ENCODE data around the gene BRD4. TPM values are rescaled to one million over a fixed set of nuclear protein-coding genes. Genes with fewer than 3 reads are reported as not detected.

The BRD4 gene
- total RNA-seq, 4 donors from 2014 or later, result 27.6 to 46.5 (median 35.3) TPM

DNA sequence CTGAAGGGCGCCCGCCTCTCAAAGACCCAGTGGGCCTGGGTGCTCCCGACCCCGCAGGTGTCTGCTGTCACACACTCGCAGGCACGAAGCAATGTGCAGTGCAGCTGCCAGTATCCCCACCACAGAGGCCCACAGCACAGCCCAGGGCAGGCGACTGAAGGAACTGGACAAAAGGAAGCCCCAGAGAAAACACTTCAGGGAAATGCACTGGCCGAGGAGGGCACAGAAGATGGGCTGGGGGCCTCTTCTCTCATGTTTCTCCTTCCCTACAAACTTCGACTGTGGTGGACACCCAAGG lies 37.2 kb upstream of the BRD4 start:
- TF ChIP-seq, protein P1, sequence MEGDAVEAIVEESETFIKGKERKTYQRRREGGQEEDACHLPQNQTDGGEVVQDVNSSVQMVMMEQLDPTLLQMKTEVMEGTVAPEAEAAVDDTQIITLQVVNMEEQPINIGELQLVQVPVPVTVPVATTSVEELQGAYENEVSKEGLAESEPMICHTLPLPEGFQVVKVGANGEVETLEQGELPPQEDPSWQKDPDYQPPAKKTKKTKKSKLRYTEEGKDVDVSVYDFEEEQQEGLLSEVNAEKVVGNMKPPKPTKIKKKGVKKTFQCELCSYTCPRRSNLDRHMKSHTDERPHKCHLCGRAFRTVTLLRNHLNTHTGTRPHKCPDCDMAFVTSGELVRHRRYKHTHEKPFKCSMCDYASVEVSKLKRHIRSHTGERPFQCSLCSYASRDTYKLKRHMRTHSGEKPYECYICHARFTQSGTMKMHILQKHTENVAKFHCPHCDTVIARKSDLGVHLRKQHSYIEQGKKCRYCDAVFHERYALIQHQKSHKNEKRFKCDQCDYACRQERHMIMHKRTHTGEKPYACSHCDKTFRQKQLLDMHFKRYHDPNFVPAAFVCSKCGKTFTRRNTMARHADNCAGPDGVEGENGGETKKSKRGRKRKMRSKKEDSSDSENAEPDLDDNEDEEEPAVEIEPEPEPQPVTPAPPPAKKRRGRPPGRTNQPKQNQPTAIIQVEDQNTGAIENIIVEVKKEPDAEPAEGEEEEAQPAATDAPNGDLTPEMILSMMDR (IDR thresholded peaks at IDR 0.05; ENCODE audit: low read depth), result no peak

DNA sequence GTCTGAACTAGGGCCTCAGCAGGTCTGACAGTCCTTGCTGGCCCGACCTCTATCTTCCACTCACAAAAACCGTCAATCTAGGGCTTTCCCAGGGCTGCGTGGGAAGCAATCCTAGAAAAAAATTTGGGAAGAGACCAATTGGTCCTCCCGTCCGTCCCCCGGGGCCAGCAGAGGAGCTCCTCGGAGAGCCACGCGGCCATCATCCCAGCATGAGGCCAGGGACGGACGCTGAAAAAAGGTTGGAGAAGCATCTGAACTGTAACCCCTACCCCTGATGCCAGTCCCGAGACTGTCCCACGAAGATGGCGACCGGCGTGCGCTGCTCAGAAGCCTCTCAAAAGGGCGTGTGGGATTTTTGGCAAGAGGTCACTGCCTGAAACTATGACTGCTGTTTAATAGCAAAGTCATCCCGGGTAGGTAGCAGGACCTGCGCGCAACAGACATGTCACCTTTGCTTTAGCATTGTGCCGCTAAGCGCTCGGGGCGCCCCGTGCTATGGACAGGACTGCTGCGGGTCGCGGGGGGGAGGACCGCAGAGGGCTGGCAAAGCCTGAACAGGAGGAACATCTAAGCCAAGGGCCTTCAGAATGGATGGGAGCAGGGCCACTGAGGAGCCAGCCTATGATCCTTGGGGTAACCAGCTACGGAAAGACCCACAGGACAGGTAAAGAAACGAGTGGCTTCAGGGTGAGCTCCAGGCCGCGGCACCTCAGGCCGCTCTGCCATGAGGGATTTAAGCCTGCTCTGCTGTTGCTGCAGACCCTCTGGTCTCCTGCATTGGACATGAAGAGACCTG lies 36.7 kb upstream of the BRD4 start:
- TF ChIP-seq, protein P1 (IDR thresholded peaks at IDR 0.05; ENCODE audit: low read depth), result no peak

DNA sequence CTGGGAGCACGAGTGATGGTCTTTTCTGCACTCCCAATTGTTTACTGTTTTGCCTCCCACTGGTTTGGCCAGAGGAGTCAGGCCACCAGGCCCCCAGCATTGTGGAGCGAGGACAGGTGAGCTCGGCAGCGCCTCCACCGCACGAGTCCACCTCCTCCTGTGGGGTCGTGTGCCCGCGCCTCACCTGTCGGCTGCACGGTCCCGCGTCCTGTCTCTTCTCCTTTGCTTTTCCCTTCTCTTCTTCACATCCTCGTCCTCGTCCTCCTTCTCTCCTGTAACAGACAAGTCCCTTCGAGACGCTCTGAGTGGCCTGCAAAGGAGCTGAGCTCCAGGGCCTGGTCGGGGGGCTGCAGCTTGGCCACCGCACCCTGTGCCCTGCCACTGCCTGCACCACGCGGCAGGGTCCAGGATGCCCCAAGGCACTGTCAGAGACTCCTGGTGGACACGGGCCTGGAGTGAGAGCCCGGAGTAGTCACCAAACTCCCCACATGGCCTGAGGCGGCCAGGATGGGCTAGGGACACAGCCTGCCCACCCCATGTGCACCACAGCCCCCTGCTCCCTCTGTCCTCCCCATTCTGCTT lies 35.8 kb upstream of the BRD4 start:
- TF ChIP-seq, protein P1 (IDR thresholded peaks at IDR 0.05; ENCODE audit: low read depth), result no peak

DNA sequence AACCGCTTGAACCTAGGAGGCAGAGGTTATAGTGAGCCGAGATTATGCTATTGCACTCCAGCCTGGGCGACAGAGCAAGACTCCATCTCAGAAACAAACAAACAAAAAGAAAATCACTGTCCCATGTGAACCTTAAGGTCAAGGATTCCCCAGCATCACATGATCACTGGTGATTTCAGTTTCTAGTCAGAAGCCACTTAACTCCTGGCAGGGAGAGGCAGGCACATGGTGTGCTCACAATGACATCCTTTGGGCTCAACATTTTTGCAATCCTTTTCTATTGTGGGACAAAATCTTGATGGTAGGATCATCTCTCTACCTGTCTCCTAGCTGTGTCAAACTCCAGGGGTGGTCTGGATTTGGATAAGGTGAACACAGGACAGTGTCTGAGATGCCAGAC lies 35.1 kb upstream of the BRD4 start:
- TF ChIP-seq, protein P1 (IDR thresholded peaks at IDR 0.05; ENCODE audit: low read depth), result no peak

DNA sequence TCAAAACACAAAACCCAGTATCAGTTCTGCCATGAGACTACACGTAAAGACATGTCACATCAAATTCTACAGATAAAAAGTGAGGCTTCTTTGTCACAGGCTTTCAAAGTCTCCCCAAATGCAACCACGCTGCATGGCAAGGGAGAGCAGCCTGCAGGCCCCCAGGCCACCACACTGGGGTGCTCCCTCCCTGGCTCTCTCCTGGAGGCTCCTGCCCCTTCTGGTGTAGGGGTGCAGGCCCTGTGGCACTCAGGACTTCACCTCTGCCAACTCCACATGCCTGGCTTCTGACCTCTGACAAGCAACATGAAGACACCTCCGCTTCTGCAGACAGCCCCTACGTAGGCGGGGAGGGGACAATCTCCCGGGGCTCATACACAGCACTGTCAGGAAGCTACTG lies 32.9 kb upstream of the BRD4 start:
- TF ChIP-seq, protein P1 (IDR thresholded peaks at IDR 0.05; ENCODE audit: low read depth), result no peak

DNA sequence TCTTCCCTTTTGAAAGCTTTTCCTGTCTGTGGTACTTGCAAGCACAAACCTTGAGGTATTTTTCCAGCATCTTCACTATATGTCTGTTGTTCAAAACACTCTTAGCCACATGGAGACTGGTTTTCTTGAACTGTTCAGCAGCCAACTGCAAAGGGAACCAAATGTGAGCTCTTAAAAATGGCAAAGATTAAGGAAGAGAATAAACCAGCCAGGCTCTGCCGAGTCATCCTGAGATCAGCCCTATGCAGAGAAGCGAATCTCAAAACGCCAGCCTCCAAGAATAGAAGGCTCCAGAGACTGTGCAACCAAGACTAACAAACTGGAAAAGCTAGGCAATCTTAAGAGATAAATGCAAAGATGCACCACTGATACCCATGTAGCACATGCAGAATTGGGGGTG lies 26.6 kb upstream of the BRD4 start:
- TF ChIP-seq, protein P1 (IDR thresholded peaks at IDR 0.05; ENCODE audit: low read depth), result no peak

DNA sequence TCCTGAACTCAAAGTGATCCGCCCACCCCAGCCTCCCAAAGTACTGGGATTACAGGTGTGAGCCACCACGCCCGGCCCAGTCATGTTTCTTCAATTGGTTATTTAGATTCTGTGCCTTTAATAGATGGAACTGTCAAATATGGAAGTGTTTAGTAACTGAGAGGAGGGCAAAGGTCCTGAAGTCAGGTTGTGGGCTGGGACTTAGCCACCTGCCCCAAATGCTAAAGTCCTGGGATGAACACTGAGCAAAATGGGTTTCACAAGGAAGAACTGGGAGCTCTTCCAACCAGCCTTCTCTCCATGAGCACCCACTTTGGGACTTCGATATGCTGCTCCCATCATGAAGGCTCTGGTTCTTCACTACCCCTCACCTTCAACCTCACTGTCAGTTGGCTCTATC lies 25.6 kb upstream of the BRD4 start:
- TF ChIP-seq, protein P1 (IDR thresholded peaks at IDR 0.05; ENCODE audit: low read depth), result no peak
